Activated CD4-positive, alpha-beta T cell treated with anti-CD3 and anti-CD28 coated beads for 48 hours (primary cell): Measurements from ENCODE around the gene RUVBL1.

Experiments used
- DNase-seq: peaks from one replicate; pipeline ENCODE4 v3.0.0-alpha.2; 2020

The RUVBL1 gene

GRCh38 chr3:128064962-128065361 lies 58.6 kb downstream of the RUVBL1 start:
- no peak for DNase-seq

GRCh38 chr3:128063865-128064264 lies 59.7 kb downstream of the RUVBL1 start:
- DNase-seq: no peak

GRCh38 chr3:128062033-128062745 lies 61.4 kb downstream of the RUVBL1 start:
- DNase-seq: no peak

- no peak for DNase-seq
These were observed 62.9 kb downstream of the RUVBL1 start for GRCh38 chr3:128060473-128061381.

- DNase-seq: no peak
These were observed 67.4 kb downstream of the RUVBL1 start for GRCh38 chr3:128056258-128056657.

- DNase-seq: no peak
These were observed 69.2 kb downstream of the RUVBL1 start for GRCh38 chr3:128054367-128054766.

GRCh38 chr3:128053614-128054013 lies 70.0 kb downstream of the RUVBL1 start:
- no peak for DNase-seq

GRCh38 chr3:128052595-128053351 lies 70.8 kb downstream of the RUVBL1 start:
- no peak for DNase-seq

- peak; percentile 97 for DNase-seq
These were observed 71.6 kb downstream of the RUVBL1 start, which contains the start of gene SEC61A1 for GRCh38 chr3:128051837-128052594. TSS of gene SEC61A1 (plus strand) at chr3:128052437. CDS start at chr3:128052553, 116 bp downstream.

- DNase-seq: no peak
These were observed 72.2 kb downstream of the RUVBL1 start for GRCh38 chr3:128051459-128051836.

GRCh38 chr3:128050597-128050996 lies 73.0 kb downstream of the RUVBL1 start:
- no peak for DNase-seq

GRCh38 chr3:128041344-128041743 lies 82.3 kb downstream of the RUVBL1 start:
- DNase-seq: no peak

- no peak for DNase-seq
These were observed 83.0 kb downstream of the RUVBL1 start for GRCh38 chr3:128040660-128041059.

GRCh38 chr3:128040041-128040440 lies 83.6 kb downstream of the RUVBL1 start:
- no peak for DNase-seq

- no peak for DNase-seq
These were observed 87.5 kb downstream of the RUVBL1 start for GRCh38 chr3:128036119-128036518.

GRCh38 chr3:128033102-128033501 lies 90.5 kb downstream of the RUVBL1 start:
- no peak for DNase-seq
